Loucy (cell line): Measurements from ENCODE around the gene GRB10.

Source experiments
- CTCF ChIP-seq: fragments of 200-600 bp; sonication (generic); conservative IDR thresholded peaks from 2 replicates; pipeline ENCODE4 v1.5.1; 2014; ENCODE audit warnings: mild to moderate bottlenecking, antibody characterized with exemption, low read length
- EZH2phosphoT487 ChIP-seq: fragments of 200-600 bp; IDR thresholded peaks from 2 replicates; pipeline ENCODE4 v1.6.1; 2018; ENCODE audit warnings: antibody characterized with exemption, mild to moderate bottlenecking, moderate library complexity, borderline replicate concordance

- no peak for TF ChIP-seq CTCF
- no peak for TF ChIP-seq EZH2phosphoT487
Observed at GRCh38 chr7:50757703-50758390, 24.8 kb downstream of the GRB10 start.
